Stomach (tissue), 9 donors: ENCODE results near the gene HMCES. TPM values are rescaled to one million over a fixed set of nuclear protein-coding genes. Genes with fewer than 3 reads are reported as not detected.

Experiments
- DNase-seq, 2 donors: peaks; one replicate each; pipeline versions ENCODE4 v3.0.0 to v3.0.0-alpha.2; 2013 to 2019
- H3K27ac ChIP-seq, 5 donors: fragments of 200-600 bp in 4 of 5; sonication (generic) in 4 of 5; one replicate each; pipeline ENCODE4 v1.5.1; 2013 to 2019; ENCODE audit warnings: mild to moderate bottlenecking in 1 of 5, moderate library complexity in 1 of 5
- H3K27me3 ChIP-seq, 3 donors: fragments of 200-600 bp; sonication (generic); one replicate each; pipeline ENCODE4 v1.5.1; 2017 to 2019; ENCODE audit warnings: mixed run types in 1 of 3
- H3K36me3 ChIP-seq, 4 donors: fragments of 200-600 bp; sonication (generic); 1 replicate in 3 of 4; 2 replicates in 1 of 4; pipeline ENCODE4 v1.5.1; 2016 to 2019
- H3K4me1 ChIP-seq, 4 donors: fragments of 200-600 bp; sonication (generic); one replicate each; pipeline ENCODE4 v1.5.1; 2016 to 2019
- H3K4me3 ChIP-seq, 4 donors: fragments of 200-600 bp; sonication (generic) in 3 of 4; one replicate each; pipeline ENCODE4 v1.5.1; 2016 to 2019; ENCODE audit warnings: mild to moderate bottlenecking in 1 of 4
- H3K9me3 ChIP-seq, 4 donors: fragments of 200-600 bp; sonication (generic); one replicate each; pipeline ENCODE4 v1.5.1; 2016 to 2019
- EP300 ChIP-seq: sonication (generic); formaldehyde crosslinking; IDR thresholded peaks from one replicate; pipeline ENCODE4 v1.6.1; 2017; ENCODE audit warnings: antibody characterized with exemption
- POLR2A ChIP-seq, 4 donors: fragments of 450-650 bp; IDR thresholded peaks; one replicate each; pipeline ENCODE4 v1.6.1; 2016; ENCODE audit warnings: antibody characterized with exemption in 4 of 4, control low read depth in 2 of 4, mild to moderate bottlenecking in 1 of 4, moderate library complexity in 1 of 4
- POLR2AphosphoS5 ChIP-seq, 3 donors: sonication (generic); formaldehyde crosslinking; IDR thresholded peaks; one replicate each; pipeline ENCODE4 v1.6.1; 2016; ENCODE audit warnings: antibody characterized with exemption in 3 of 3
- WGBS, 5 donors: extraction: QIAGEN DNeasy Blood & Tissue Kit in 3 of 5; methylation state at CpG; one replicate each; pipeline versions ENCODE4 v1.1.5 to v1.1.7; 2013 to 2018; 5-methylcytosine and 5-hydroxymethylcytosine counted together
- intact Hi-C: fragments of 100-400 bp; cut with DNase I; formaldehyde crosslinking; loops from one replicate; pipeline ENCODE4 v1.15.1; 2023; ENCODE audit warnings: low total_unique reads
- polyA plus RNA-seq, 3 donors: library from polyadenylated mRNA; stranded (reverse); fragments of 200-250 nt; gene quantifications; one replicate each; pipeline ENCODE4 v1.2.3, GENCODE V29; 2013
- total RNA-seq, 5 donors: library from RNA; depleted of rRNA; stranded (reverse); fragments of >200 nt; gene quantifications; one replicate each; pipeline versions ENCODE4 v1.1.0 to v1.2.3, GENCODE V29; 2014 to 2016
- TF ChIP-seq, protein P1 (sequence below), 7 experiments: fragments of 450-650 bp in 4 of 7; fragments of 200-600 bp in 3 of 7; sonication (generic) in 3 of 7; IDR thresholded peaks; one replicate each; pipeline ENCODE4 v1.5.1; 2016 to 2019; ENCODE audit warnings: antibody characterized with exemption in 7 of 7, control low read depth in 2 of 7, mild to moderate bottlenecking in 1 of 7
- donor health status: healthy with polysubstance abuse.
- donor health status: Bipolar disorder and iron deficiency.
- donor health status: healthy.

HMCES gene
- total and polyA plus RNA-seq, 8 donors = 16.4 to 80.5 (median 24.6) TPM

DNA sequence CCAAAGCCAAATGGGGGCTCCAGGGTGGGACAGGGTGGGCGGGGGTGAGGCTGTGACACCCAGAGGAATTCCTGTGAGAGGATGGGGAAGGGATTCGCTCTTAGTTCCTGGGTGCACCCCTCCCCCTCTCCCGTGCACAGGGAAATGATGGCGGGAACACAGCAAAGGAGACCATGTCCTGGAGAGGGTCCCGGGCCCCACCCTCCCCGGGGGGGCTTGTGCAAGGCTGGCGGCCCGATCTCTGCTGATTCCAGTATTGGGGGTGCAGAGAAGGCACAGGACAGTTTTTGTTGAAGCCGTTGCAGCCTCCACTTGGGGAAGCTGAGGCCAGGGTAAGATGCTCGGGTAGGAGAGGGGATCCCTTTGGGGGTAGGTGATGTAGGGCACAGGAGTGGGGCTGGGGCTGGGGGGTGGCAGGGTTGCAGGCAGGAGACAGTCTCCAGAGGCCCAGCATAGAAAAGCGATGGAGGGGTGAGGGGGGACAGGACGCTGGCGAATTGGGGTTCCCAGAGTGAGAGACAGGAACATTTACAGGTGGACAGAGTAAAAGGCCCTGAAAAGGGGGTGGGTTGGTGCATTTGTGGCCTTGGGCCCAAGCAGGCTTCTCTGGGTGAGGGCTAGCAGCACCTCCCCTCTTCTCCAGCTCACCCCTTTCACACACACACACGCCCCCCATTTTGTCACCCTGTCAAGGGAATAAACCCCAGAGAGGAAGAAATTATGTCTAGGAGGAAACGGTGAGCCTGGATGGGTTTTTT, 38.5 kb downstream of the HMCES start:
- TF ChIP-seq EP300 = no peak

DNA sequence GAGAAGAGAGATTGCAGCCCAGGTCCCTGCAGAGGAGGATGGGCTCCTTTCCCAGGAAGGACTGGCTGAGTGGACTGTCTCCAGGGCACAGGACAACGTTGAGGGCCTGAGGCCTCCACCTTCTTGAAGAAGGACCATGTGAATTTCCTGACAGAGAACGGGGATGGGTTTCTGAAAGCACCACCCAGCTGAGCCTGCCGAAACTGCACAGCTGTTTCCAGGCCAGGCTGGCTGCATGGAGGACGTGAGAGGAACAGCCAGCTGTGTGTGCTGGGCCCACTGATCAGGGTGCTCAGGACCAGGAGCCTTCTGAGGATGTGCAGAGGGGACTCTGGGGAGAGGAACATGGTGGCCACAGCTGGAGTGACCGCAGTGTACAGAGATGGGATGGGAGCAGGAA, 39.2 kb downstream of the HMCES start:
- 48 to 73% (median 67%) methylated on average over 5 of the region's 5 CpGs for WGBS, 5 donors
- H3K27me3 ChIP-seq = no peaks in the 10 kb centered on the region
- peaks cover 23 to 44% (median 37%) of the 10 kb centered on the region in 4 donors for H3K4me1 ChIP-seq
- no peak overlapping the region for H3K4me3 ChIP-seq
- peak in 1 of 2 donors; percentile 29 for DNase-seq
- H3K36me3 ChIP-seq = peaks cover 0 to 27% (median 20%) of the 10 kb centered on the region in 4 donors
- intact Hi-C loops = no loop called here
- TF ChIP-seq POLR2AphosphoS5 (IDR thresholded peaks at IDR 0.05) (no peak), EP300 (no peak), POLR2A (IDR thresholded peaks at IDR 0.05) (no peak)
- TF ChIP-seq, protein P1, sequence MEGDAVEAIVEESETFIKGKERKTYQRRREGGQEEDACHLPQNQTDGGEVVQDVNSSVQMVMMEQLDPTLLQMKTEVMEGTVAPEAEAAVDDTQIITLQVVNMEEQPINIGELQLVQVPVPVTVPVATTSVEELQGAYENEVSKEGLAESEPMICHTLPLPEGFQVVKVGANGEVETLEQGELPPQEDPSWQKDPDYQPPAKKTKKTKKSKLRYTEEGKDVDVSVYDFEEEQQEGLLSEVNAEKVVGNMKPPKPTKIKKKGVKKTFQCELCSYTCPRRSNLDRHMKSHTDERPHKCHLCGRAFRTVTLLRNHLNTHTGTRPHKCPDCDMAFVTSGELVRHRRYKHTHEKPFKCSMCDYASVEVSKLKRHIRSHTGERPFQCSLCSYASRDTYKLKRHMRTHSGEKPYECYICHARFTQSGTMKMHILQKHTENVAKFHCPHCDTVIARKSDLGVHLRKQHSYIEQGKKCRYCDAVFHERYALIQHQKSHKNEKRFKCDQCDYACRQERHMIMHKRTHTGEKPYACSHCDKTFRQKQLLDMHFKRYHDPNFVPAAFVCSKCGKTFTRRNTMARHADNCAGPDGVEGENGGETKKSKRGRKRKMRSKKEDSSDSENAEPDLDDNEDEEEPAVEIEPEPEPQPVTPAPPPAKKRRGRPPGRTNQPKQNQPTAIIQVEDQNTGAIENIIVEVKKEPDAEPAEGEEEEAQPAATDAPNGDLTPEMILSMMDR (IDR thresholded peaks at IDR 0.05) = no peak
- H3K9me3 ChIP-seq = no peaks in the 10 kb centered on the region
- H3K27ac ChIP-seq = no peak overlapping the region

More for the DNA sequence above, 38.5 kb downstream of the HMCES start:
- intact Hi-C loops = no loop called here
- Histone ChIP-seq H3K27me3 (no peaks in the 10 kb centered on the region), H3K36me3 (peaks cover 0 to 26% (median 19%) of the 10 kb centered on the region in 4 donors), H3K4me3 (peak overlapping the region; percentile 82 to 96 (median 91)), H3K9me3 (no peaks in the 10 kb centered on the region), H3K27ac (peak overlapping the region; percentile 85 to 92 (median 88)), H3K4me1 (peaks cover 23 to 44% (median 38%) of the 10 kb centered on the region in 4 donors)
- 32 to 51% (median 37%) methylated on average over 11 to 15 of the region's 15 CpGs for WGBS, 5 donors
- no peak for DNase-seq

DNA sequence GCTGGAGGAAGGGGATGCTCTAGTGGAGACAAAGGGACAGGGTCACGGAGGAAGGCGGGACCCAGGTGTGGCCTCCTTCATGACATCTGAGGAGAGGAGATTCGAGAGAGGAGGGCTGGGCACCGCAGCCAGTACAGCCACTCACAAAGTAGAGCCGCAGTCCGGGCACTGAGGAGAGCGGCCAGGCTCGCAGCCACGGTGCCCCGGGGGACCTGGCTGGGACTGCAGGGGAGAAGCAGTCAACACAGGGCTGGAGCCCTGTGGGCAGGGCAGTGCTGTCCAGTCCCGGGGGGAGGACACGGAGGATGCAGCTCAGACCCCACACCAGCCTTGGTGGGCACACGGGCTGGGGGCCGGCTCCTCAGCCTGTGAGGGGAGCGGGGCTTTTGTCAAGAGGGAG, 40.3 kb downstream of the HMCES start:
- no peaks in the 10 kb centered on the region for H3K27me3 ChIP-seq
- WGBS, 5 donors = 92 to 95% (median 94%) methylated on average over 13 to 15 of the region's 15 CpGs
- H3K9me3 ChIP-seq = no peaks in the 10 kb centered on the region
- no peak for DNase-seq
- peaks cover 0 to 36% (median 28%) of the 10 kb centered on the region in 4 donors for H3K36me3 ChIP-seq
- H3K4me1 ChIP-seq = peaks cover 15 to 35% (median 27%) of the 10 kb centered on the region in 4 donors
- H3K27ac ChIP-seq = no peak overlapping the region
- H3K4me3 ChIP-seq = no peak overlapping the region
- TF ChIP-seq, protein P1 (IDR thresholded peaks at IDR 0.05) = no peak
- no peak for TF ChIP-seq EP300
- no peak for TF ChIP-seq POLR2AphosphoS5 (IDR thresholded peaks at IDR 0.05)
- no peak for TF ChIP-seq POLR2A (IDR thresholded peaks at IDR 0.05)
- intact Hi-C loops = no loop called here

DNA sequence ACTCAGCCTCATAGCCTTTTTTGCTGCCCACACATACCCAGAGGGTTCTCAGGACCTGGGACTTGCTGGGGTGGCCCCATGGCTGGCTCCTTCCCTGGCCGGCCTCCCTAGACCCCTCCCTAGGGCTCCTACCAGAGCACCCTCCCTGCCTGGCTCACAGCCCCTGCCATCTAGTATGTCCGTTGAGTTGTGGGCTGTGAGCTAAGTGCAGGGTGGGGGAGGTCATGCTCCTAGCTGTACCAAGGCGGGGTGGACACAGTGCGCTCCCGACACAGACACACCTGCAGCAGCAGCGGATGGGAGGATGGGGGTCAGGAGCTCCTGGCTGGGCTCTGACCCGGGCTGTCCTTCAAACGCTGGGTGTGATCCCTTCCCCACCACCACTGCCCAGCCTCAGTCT, 41.6 kb downstream of the HMCES start:
- Histone ChIP-seq H3K4me3 (no peak overlapping the region), H3K4me1 (peaks cover 8 to 22% (median 17%) of the 10 kb centered on the region in 4 donors), H3K27ac (no peak overlapping the region), H3K9me3 (no peaks in the 10 kb centered on the region), H3K36me3 (peaks cover 0 to 50% (median 29%) of the 10 kb centered on the region in 4 donors), H3K27me3 (no peaks in the 10 kb centered on the region)
- DNase-seq = no peak
- no peak for TF ChIP-seq EP300
- TF ChIP-seq, protein P1 (IDR thresholded peaks at IDR 0.05) = no peak
- TF ChIP-seq POLR2A (IDR thresholded peaks at IDR 0.05) = no peak
- TF ChIP-seq POLR2AphosphoS5 (IDR thresholded peaks at IDR 0.05) = no peak
- 85 to 94% (median 91%) methylated on average over 5 to 8 of the region's 8 CpGs for WGBS, 5 donors
- intact Hi-C loops = no loop called here
